DOHH2 (cell line): ENCODE data around the gene DDX43.

ENCODE experiments used
- EZH2phosphoT487 ChIP-seq: fragments of 200-600 bp; sonication (generic); IDR thresholded peaks from 2 replicates; pipeline ENCODE4 v1.6.1; 2017; ENCODE audit warnings: borderline replicate concordance, mild to moderate bottlenecking, antibody characterized with exemption, low read length, moderate library complexity, mixed read lengths
- TF ChIP-seq, protein P1 (sequence below): fragments of 200-600 bp; sonication (generic); IDR thresholded peaks from one replicate; pipeline ENCODE4 v1.5.1; 2014; ENCODE audit warnings: antibody characterized with exemption, mild to moderate bottlenecking, low read depth, low read length; ENCODE audit not compliant: poor library complexity, severe bottlenecking

- TF ChIP-seq, protein P1, sequence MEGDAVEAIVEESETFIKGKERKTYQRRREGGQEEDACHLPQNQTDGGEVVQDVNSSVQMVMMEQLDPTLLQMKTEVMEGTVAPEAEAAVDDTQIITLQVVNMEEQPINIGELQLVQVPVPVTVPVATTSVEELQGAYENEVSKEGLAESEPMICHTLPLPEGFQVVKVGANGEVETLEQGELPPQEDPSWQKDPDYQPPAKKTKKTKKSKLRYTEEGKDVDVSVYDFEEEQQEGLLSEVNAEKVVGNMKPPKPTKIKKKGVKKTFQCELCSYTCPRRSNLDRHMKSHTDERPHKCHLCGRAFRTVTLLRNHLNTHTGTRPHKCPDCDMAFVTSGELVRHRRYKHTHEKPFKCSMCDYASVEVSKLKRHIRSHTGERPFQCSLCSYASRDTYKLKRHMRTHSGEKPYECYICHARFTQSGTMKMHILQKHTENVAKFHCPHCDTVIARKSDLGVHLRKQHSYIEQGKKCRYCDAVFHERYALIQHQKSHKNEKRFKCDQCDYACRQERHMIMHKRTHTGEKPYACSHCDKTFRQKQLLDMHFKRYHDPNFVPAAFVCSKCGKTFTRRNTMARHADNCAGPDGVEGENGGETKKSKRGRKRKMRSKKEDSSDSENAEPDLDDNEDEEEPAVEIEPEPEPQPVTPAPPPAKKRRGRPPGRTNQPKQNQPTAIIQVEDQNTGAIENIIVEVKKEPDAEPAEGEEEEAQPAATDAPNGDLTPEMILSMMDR = no peak
- no peak for TF ChIP-seq EZH2phosphoT487
Observed at GRCh38 chr6:73369563-73369962, 25.1 kb upstream of the DDX43 start, which contains the start of gene OOEP.
